Measurements from ENCODE around the gene IFT25.
"Not testable (repeated sequence)": the region's sequence is repeated elsewhere in the genome, so short reads cannot be mapped to it uniquely, and the experiment has no call there.

Gene IFT25

DNA sequence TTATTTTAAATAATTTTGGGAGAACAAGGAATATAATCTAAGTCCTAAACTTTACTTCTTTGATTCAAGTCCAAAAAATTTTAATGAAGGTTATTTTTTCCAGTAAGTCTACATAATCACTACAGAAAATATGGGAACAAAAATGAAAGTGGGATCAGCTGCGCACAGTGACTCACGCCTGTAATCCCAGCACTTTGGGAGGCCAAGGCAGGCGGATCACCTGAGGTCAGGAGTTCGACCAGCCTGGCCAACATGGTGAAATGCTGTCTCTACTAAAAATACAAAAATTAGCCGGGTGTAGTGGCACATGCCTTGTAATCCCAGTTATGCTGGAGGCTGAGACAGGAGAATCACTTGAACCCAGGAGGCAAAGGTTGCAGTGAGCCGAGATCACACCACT lies 61.9 kb downstream of the IFT25 start:
- not testable (repeated sequence) for DNase-seq (ENCODE audit: low read depth)

DNA sequence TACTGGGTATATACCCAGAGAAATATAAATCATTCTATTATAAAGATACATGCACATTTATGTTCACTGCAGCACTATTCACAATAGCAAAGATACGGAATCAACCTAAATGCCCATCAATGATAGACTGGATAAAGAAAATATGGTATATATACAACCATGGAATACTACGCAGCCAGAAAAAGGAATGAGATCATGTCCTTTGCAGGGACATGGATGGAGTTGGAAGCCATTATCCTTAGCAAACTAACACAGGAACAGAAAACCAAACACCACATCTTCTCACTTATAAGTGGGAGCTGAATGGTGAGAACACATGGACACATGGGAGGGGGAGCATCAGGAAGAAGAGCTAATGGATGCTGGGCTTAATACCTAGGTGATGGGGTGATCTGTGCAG lies 63.6 kb downstream of the IFT25 start:
- not testable (repeated sequence) for DNase-seq (ENCODE audit: low read depth)

DNA sequence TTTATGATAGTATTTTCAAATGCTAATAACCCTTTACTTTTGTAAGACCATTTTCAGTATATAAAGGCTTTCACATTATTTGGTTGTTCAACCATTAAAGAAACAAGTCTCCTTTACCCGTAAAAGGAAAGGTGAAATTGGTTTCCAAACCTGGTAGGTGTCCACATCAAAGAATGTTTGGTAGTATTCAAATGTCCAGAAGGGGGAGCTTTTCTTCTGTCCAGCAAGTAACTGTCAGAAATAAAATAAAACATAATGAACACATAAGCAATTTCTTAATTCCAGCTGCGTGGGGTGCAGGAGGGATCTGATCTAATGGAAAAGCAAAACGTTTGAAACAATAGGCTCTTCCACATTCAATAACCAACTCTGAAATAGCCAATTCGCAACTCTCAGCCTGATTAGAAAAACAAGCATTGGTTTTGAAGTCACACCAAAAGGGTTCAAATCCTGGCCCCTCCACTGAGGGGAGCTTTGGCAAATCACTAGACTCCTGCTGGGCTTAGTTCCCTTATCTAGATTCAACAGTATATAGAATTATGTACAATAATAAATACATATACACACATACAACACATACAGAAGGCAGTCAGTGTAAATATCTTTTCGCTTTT lies 66.9 kb downstream of the IFT25 start:
- no peak for DNase-seq (ENCODE audit: low read depth)

DNA sequence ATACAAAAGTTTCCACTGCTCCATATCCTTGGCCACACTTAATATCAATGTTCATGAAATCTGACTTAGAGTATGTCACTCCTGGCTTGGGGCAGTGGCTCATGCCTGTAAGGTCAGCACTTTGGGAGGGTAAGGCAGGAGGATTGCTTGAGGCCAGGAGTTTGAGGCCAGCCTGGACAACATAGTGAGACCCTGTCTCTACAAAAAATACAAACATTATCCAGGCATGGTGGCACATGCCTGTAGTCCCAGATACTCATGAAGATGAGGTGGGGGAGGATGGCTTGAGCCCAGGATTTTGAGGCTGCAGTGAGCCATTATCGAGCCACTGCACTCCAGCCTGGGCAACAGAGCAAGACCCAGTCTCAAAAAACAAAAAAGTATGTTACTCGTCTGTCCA lies 70.3 kb downstream of the IFT25 start:
- not testable (repeated sequence) for DNase-seq (ENCODE audit: low read depth)

DNA sequence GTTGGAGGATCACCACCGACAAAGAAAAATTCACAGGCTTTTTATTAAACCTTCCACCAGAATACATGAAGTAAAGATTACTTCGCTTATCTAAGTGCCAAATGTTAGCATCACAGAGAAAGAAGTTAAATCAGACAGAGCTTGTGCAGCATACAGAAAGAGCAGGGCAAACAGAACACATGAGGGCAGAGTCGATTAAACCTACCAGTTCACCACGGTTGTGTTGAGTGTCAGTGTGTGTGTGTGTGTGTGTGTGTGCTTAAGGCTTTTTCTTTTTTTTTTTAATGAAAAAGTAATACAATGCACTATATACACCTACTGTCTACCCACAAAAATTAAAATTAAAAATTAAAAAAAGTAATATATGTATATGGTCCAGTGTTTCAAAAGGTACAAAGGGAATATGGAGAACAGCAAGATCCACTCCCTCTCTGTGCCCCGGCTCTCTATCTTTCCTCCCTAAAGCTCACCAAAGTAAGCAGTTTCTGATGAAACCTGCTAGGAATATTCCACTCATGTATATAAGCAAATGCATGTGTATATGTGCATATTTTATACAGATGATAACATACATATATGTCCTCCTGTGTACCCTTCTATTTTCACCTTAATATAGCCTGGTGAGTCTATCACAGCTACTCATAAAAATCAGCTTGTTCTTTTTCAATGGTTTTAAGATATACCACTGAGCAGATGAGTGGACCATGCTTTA lies 73.6 kb downstream of the IFT25 start:
- DNase-seq (ENCODE audit: low read depth): no peak

Data from activated gamma-delta T cell treated with anti-CD3 and anti-CD28 coated beads, Interleukin-2, amount 50 U/mL, for 16 hours (primary cell).